Lower leg skin (tissue), 3 donors: ENCODE data around the gene CASK.

Source experiments
- POLR2A ChIP-seq, 2 donors: fragments of 450-650 bp; IDR thresholded peaks; one replicate each; pipeline ENCODE4 v1.6.1; 2016 to 2017; ENCODE audit warnings: antibody characterized with exemption in 2 of 2, mild to moderate bottlenecking in 1 of 2, moderate library complexity in 1 of 2
- TF ChIP-seq, protein P1 (sequence below), 3 donors: fragments of 450-650 bp; IDR thresholded peaks; one replicate each; pipeline ENCODE4 v1.5.1; 2016; ENCODE audit warnings: antibody characterized with exemption in 3 of 3, mild to moderate bottlenecking in 3 of 3, moderate library complexity in 2 of 3

DNA sequence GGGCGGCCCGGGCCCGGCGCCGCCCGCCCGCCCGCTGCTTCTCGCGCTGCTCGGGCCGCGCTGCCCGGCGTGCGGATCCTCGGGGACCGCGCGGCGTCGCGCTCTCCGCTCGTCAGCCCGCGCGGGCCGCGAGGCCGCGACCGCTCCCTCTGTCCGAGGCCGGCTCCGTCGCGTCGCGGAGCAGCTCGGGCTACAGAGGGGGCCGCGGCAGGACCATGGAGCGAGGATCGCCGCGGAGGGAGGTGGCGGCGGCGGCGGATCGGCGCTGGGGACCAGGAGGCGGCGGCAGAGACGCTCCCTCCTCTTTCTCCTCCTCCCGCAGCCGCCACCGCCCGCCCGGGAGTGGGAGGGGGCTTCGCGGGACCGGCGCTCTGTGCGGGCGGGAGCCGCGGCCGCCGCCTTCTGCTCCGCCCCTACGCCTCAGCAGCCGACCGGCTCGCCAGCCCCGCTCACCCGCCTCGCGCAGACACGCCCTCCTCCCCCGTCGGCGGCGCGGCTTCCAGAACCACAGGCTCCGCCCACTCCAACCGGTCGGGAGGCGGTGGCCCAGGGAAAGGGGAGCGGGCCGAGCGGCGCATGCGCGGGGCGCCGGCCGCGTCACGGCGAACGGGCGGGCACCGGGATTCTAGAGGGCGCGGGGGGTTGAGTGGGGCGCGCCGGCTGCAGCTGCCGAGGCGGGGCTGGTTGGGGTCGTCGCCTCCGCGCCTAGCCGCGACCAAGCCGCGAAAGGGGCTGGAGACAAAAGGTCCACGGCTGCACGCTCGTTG lies at the start of gene CASK:
- TF ChIP-seq, protein P1, sequence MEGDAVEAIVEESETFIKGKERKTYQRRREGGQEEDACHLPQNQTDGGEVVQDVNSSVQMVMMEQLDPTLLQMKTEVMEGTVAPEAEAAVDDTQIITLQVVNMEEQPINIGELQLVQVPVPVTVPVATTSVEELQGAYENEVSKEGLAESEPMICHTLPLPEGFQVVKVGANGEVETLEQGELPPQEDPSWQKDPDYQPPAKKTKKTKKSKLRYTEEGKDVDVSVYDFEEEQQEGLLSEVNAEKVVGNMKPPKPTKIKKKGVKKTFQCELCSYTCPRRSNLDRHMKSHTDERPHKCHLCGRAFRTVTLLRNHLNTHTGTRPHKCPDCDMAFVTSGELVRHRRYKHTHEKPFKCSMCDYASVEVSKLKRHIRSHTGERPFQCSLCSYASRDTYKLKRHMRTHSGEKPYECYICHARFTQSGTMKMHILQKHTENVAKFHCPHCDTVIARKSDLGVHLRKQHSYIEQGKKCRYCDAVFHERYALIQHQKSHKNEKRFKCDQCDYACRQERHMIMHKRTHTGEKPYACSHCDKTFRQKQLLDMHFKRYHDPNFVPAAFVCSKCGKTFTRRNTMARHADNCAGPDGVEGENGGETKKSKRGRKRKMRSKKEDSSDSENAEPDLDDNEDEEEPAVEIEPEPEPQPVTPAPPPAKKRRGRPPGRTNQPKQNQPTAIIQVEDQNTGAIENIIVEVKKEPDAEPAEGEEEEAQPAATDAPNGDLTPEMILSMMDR (IDR thresholded peaks at IDR 0.05) = no peak
- no peak for TF ChIP-seq POLR2A (IDR thresholded peaks at IDR 0.05)
